WTC11 (cell line): ENCODE data around the gene PHAF1. TPM values are rescaled to one million over a fixed set of nuclear protein-coding genes. Genes with fewer than 3 reads are reported as not detected.

ENCODE experiments used
- ATAC-seq: fragments of 200-7000 bp; cut with Tn5 transposase; 2 replicates; pipeline ENCODE4 v1.10.0; 2021; ENCODE audit warnings: mild to moderate bottlenecking, moderate library complexity
- CTCF ChIA-PET: fragments of 300-600 bp; sonication (Branson Sonifier 250); formaldehyde crosslinking; loops from one replicate; lab custom pipeline; 2021; ENCODE audit warnings: antibody characterized with exemption; lab: Charles Lee
- POLR2A ChIA-PET: fragments of 350-600 bp; sonication (Branson Sonifier 250); formaldehyde crosslinking; loops from one replicate; lab custom pipeline; 2021; ENCODE audit warnings: antibody characterized with exemption; lab: Charles Lee
- DNase-seq: peaks from one replicate; pipeline ENCODE4 v3.0.0; 2021; ENCODE audit warnings: low spot score
- H3K27ac Mint-ChIP-seq: 2 replicates; pipeline ENCODE4 v1.8.0; 2021; ENCODE audit warnings: mixed read lengths
- H3K27me3 Mint-ChIP-seq: 2 replicates; pipeline ENCODE4 v1.8.0; 2021; ENCODE audit warnings: low read depth, mild to moderate bottlenecking, moderate library complexity, mixed read lengths
- H3K36me3 Mint-ChIP-seq: 2 replicates; pipeline ENCODE4 v1.8.0; 2021; ENCODE audit warnings: mixed read lengths
- H3K4me1 Mint-ChIP-seq: 2 replicates; pipeline ENCODE4 v1.8.0; 2022; ENCODE audit warnings: mixed read lengths
- H3K4me3 Mint-ChIP-seq: 2 replicates; pipeline ENCODE4 v1.8.0; 2021; ENCODE audit warnings: mild to moderate bottlenecking, moderate library complexity, mixed read lengths
- H3K9me3 Mint-ChIP-seq: 2 replicates; pipeline ENCODE4 v1.8.0; 2021; ENCODE audit warnings: mixed read lengths
- ATF1 ChIP-seq: sonication (generic); formaldehyde crosslinking; IDR thresholded peaks from 2 replicates; pipeline ENCODE4 v1.8.1; 2023; ENCODE audit warnings: mild to moderate bottlenecking, moderate library complexity, missing genetic modification reagents
- CDX4 ChIP-seq: fragments of 250-450 bp; sonication (Bioruptor Pico); IDR thresholded peaks from 2 replicates; pipeline ENCODE4 v1.9.0; 2021; ENCODE audit warnings: moderate library complexity, mild to moderate bottlenecking, inconsistent platforms, borderline replicate concordance
- E2F1 ChIP-seq: sonication (generic); formaldehyde crosslinking; IDR thresholded peaks from 2 replicates; pipeline ENCODE4 v1.8.0; 2022; ENCODE audit warnings: mild to moderate bottlenecking, missing genetic modification reagents
- EMX1 ChIP-seq: fragments of 250-450 bp; sonication (Bioruptor Pico); IDR thresholded peaks from 2 replicates; pipeline ENCODE4 v1.8.0; 2021; ENCODE audit warnings: mild to moderate bottlenecking
- ERG ChIP-seq: fragments of 250-450 bp; sonication (Bioruptor Pico); IDR thresholded peaks from 2 replicates; pipeline ENCODE4 v1.8.0; 2021; ENCODE audit warnings: mild to moderate bottlenecking
- FOXP4 ChIP-seq: sonication (generic); formaldehyde crosslinking; IDR thresholded peaks from 2 replicates; pipeline ENCODE4 v1.8.0; 2022; ENCODE audit warnings: mild to moderate bottlenecking, missing genetic modification reagents
- GRHL2 ChIP-seq: fragments of 250-450 bp; sonication (Bioruptor Pico); IDR thresholded peaks from 2 replicates; pipeline ENCODE4 v1.8.0; 2022; ENCODE audit warnings: mild to moderate bottlenecking, moderate library complexity; ENCODE audit not compliant: insufficient replicate concordance, severe bottlenecking
- MXD4 ChIP-seq: fragments of 250-450 bp; sonication (Bioruptor Pico); IDR thresholded peaks from 2 replicates; pipeline ENCODE4 v1.8.0; 2021; ENCODE audit warnings: mild to moderate bottlenecking, moderate library complexity, borderline replicate concordance
- NFATC4 ChIP-seq: fragments of 250-450 bp; sonication (Bioruptor Pico); IDR thresholded peaks from 2 replicates; pipeline ENCODE4 v1.9.0; 2021; ENCODE audit warnings: mild to moderate bottlenecking
- NR2C2 ChIP-seq: sonication (generic); formaldehyde crosslinking; IDR thresholded peaks from 2 replicates; pipeline ENCODE4 v1.8.0; 2022; ENCODE audit warnings: mild to moderate bottlenecking, missing genetic modification reagents
- NR3C1 ChIP-seq: sonication (generic); formaldehyde crosslinking; conservative IDR thresholded peaks from 2 replicates; pipeline ENCODE4 v1.8.1; 2023; ENCODE audit warnings: low read depth, mild to moderate bottlenecking, missing genetic modification reagents
- SOX15 ChIP-seq: fragments of 250-450 bp; sonication (Bioruptor Pico); IDR thresholded peaks from 2 replicates; pipeline ENCODE4 v1.9.0; 2021; ENCODE audit warnings: mild to moderate bottlenecking
- STAT6 ChIP-seq: sonication (generic); formaldehyde crosslinking; conservative IDR thresholded peaks from 2 replicates; pipeline ENCODE4 v1.8.1; 2023; ENCODE audit warnings: mild to moderate bottlenecking, low read depth, missing genetic modification reagents, moderate library complexity
- TEAD1 ChIP-seq: sonication (generic); formaldehyde crosslinking; IDR thresholded peaks from 2 replicates; pipeline ENCODE4 v1.8.0; 2022; ENCODE audit warnings: mild to moderate bottlenecking, missing genetic modification reagents
- TP53 ChIP-seq: sonication (generic); formaldehyde crosslinking; IDR thresholded peaks from 2 replicates; pipeline ENCODE4 v1.8.1; 2023; ENCODE audit warnings: mild to moderate bottlenecking, missing genetic modification reagents
- ZBTB21 ChIP-seq: sonication (generic); formaldehyde crosslinking; IDR thresholded peaks from 2 replicates; pipeline ENCODE4 v1.8.1; 2023; ENCODE audit warnings: mild to moderate bottlenecking, missing genetic modification reagents, borderline replicate concordance
- ZBTB43 ChIP-seq: sonication (generic); formaldehyde crosslinking; IDR thresholded peaks from 2 replicates; pipeline ENCODE4 v1.8.1; 2023; ENCODE audit warnings: mild to moderate bottlenecking, missing genetic modification reagents
- ZNF121 ChIP-seq: sonication (generic); formaldehyde crosslinking; IDR thresholded peaks from 2 replicates; pipeline ENCODE4 v1.8.0; 2023; ENCODE audit warnings: missing genetic modification reagents
- ZNF396 ChIP-seq: fragments of 250-450 bp; sonication (Bioruptor Pico); IDR thresholded peaks from 2 replicates; pipeline ENCODE4 v1.8.0; 2021; ENCODE audit warnings: mild to moderate bottlenecking, moderate library complexity, borderline replicate concordance
- ZNF671 ChIP-seq: fragments of 250-450 bp; sonication (Bioruptor Pico); IDR thresholded peaks from 2 replicates; pipeline ENCODE4 v1.8.0; 2021; ENCODE audit warnings: mild to moderate bottlenecking
- total RNA-seq: library from RNA; stranded (reverse); gene quantifications from 3 replicates; pipeline ENCODE4 v1.2.3, GENCODE V29; 2021

The PHAF1 gene
- total RNA-seq, 1 experiment from 2014 or later = 18.8 TPM

- H3K4me1 Mint-ChIP-seq = no peaks in the 10 kb centered on the region
- ChIA-PET CTCF (interaction anchor here (1.2 to 1.4 kb wide), 2 partner anchors 21 to 65 kb away, joined by 3 to 5 read pairs; no protein-coding TSS in a partner anchor), POLR2A (interaction anchor here (0.7 kb wide), 1 partner anchor 607 kb away, joined by 3 read pairs; no protein-coding TSS in a partner anchor)
- H3K36me3 Mint-ChIP-seq = no peaks in the 10 kb centered on the region
- no peaks in the 10 kb centered on the region for H3K9me3 Mint-ChIP-seq
- no peaks in the 10 kb centered on the region for H3K27me3 Mint-ChIP-seq
- no peak overlapping the region for H3K27ac Mint-ChIP-seq
- TF ChIP-seq E2F1 (CRISPR knock-in tag) (no peak), ERG (no peak), ZNF396 (CRISPR knock-in tag) (no peak), ZNF671 (CRISPR knock-in tag) (no peak), TP53 (CRISPR knock-in tag) (no peak), TEAD1 (no peak), NR2C2 (CRISPR knock-in tag) (no peak)
- H3K4me3 Mint-ChIP-seq = no peak overlapping the region
- no peak for ATAC-seq
- no peak for DNase-seq
These were observed 26.9 kb upstream of the PHAF1 start for GRCh38 chr16:67082891-67083290.

- no peaks in the 10 kb centered on the region for H3K27me3 Mint-ChIP-seq
- H3K36me3 Mint-ChIP-seq = no peaks in the 10 kb centered on the region
- POLR2A ChIA-PET = no interaction called here
- no peaks in the 10 kb centered on the region for H3K4me1 Mint-ChIP-seq
- H3K4me3 Mint-ChIP-seq = no peak overlapping the region
- DNase-seq = no peak
- CTCF ChIA-PET = interaction anchor here (0.8 kb wide), 1 partner anchor 67 kb away, joined by 4 read pairs; no protein-coding TSS in a partner anchor
- no peak for TF ChIP-seq NFATC4 (CRISPR knock-in tag)
- TF ChIP-seq ZNF121 (CRISPR knock-in tag) = no peak
- TF ChIP-seq NR3C1 (CRISPR knock-in tag) = no peak
- no peak for TF ChIP-seq ATF1
- no peak for ATAC-seq
- no peak overlapping the region for H3K27ac Mint-ChIP-seq
- no peaks in the 10 kb centered on the region for H3K9me3 Mint-ChIP-seq
These were observed 25.3 kb upstream of the PHAF1 start for GRCh38 chr16:67084345-67085028.

- ATAC-seq = no peak
- H3K27me3 Mint-ChIP-seq = no peaks in the 10 kb centered on the region
- H3K9me3 Mint-ChIP-seq = no peaks in the 10 kb centered on the region
- CTCF ChIA-PET = interaction anchor here (1.3 to 2.8 kb wide), 3 partner anchors 17 to 74 kb away, joined by 3 to 10 read pairs (median 5); no protein-coding TSS in a partner anchor
- no peaks in the 10 kb centered on the region for H3K4me1 Mint-ChIP-seq
- no peaks in the 10 kb centered on the region for H3K36me3 Mint-ChIP-seq
- POLR2A ChIA-PET = no interaction called here
- DNase-seq = no peak
- no peak overlapping the region; the same call in 1 of the 2 replicates for H3K27ac Mint-ChIP-seq
- H3K4me3 Mint-ChIP-seq = no peak overlapping the region
- TF ChIP-seq STAT6 (CRISPR knock-in tag) = no peak
- TF ChIP-seq CDX4 (CRISPR knock-in tag) = no peak
- no peak for TF ChIP-seq ZBTB43 (CRISPR knock-in tag)
- no peak for TF ChIP-seq GRHL2 (CRISPR knock-in tag)
- no peak for TF ChIP-seq SOX15 (CRISPR knock-in tag)
- TF ChIP-seq FOXP4 (CRISPR knock-in tag) = no peak
- no peak for TF ChIP-seq MXD4 (CRISPR knock-in tag)
- TF ChIP-seq EMX1 (CRISPR knock-in tag) = no peak
- no peak for TF ChIP-seq ZBTB21 (CRISPR knock-in tag)
- TF ChIP-seq TP53 (CRISPR knock-in tag) = no peak
These were observed 22.9 kb upstream of the PHAF1 start for GRCh38 chr16:67086822-67087221.
